Measurements from ENCODE around the gene ZNF862. TPM values are rescaled to one million over a fixed set of nuclear protein-coding genes. Genes with fewer than 3 reads are reported as not detected.

The ZNF862 gene
- total and polyA plus RNA-seq, 2 of the 8 experiments (the other 6 are each of a cell fraction or from before 2014, with no cell fraction given), result 1.8 to 3.9 TPM

- Histone ChIP-seq H2BK120ac (replicated peaks; ENCODE audit: low read depth, low read length) (no peak overlapping the region), H3K27ac (ENCODE audit: low read depth, low read length) (no peak overlapping the region), H2AK5ac (ENCODE audit: low read depth, low read length) (no peak overlapping the region), H3K79me2 (ENCODE audit: control insufficient read depth in 1 of 2, insufficient read depth in 2 of 2, low read length in 2 of 2) (no peaks in the 10 kb centered on the region), H2BK5ac (ENCODE audit: low read depth, low read length) (no peak overlapping the region), H4K5ac (ENCODE audit: insufficient read length, low read depth, low read length) (no peak overlapping the region), H3K9me3 (ENCODE audit: insufficient read depth in 2 of 2, low read depth in 1 of 2, low read length in 1 of 2) (no peaks in the 10 kb centered on the region), H2AFZ (ENCODE audit: low read length) (no peak overlapping the region), H4K8ac (ENCODE audit: extremely low read depth, insufficient read depth, low read length) (no peak overlapping the region), H3K23ac (ENCODE audit: insufficient read length) (no peak overlapping the region), H3K56ac (replicated peaks; ENCODE audit: insufficient read length, low read depth, low read length) (no peak overlapping the region), H2BK12ac (ENCODE audit: low read depth, low read length) (no peak overlapping the region), H4K20me1 (replicated peaks in 1 of 2; ENCODE audit: control insufficient read depth in 1 of 2, insufficient read depth in 2 of 2, low read length in 2 of 2) (peaks cover 0 to 1% of the 10 kb centered on the region in 2 experiments), H3K23me2 (ENCODE audit: low read depth, low read length) (no peaks in the 10 kb centered on the region), H3K79me1 (ENCODE audit: low read depth, low read length) (no peaks in the 10 kb centered on the region), H4K91ac (replicated peaks; ENCODE audit: insufficient read length, low read length) (no peak overlapping the region), H3K27me3 (replicated peaks in 1 of 4; ENCODE audit: control insufficient read depth in 3 of 4, extremely low read depth in 1 of 4, insufficient read depth in 3 of 4, low read length in 3 of 4) (no peaks in the 10 kb centered on the region), H3K4me3 (ENCODE audit: extremely low read depth in 1 of 4, insufficient read depth in 2 of 4, low read depth in 3 of 4, low read length in 4 of 4) (no peak overlapping the region), H3K14ac (ENCODE audit: insufficient read length) (no peak overlapping the region), H3K4me1 (replicated peaks in 1 of 4; ENCODE audit: control insufficient read depth in 3 of 4, insufficient read depth in 4 of 4, low read length in 3 of 4) (peaks cover 5 to 9% (median 5%) of the 10 kb centered on the region in 4 experiments; a peak in 6 of 7 replicates), H3K9ac (replicated peaks in 1 of 4; ENCODE audit: extremely low read depth in 1 of 4, low read depth in 3 of 4, low read length in 3 of 4) (no peak overlapping the region), H3K4me2 (ENCODE audit: insufficient read depth in 1 of 2, low read depth in 2 of 2, low read length in 2 of 2) (no peak overlapping the region), H2BK20ac (ENCODE audit: low read length) (no peak overlapping the region), H3K18ac (ENCODE audit: extremely low read depth, low read length) (no peak overlapping the region), H3K4ac (replicated peaks; ENCODE audit: insufficient read length, low read depth, low read length) (no peak overlapping the region), H3K36me3 (ENCODE audit: control insufficient read depth in 2 of 4, insufficient read depth in 4 of 4, low read length in 3 of 4) (no peaks in the 10 kb centered on the region; a peak in 1 of 8 replicates), H2BK15ac (ENCODE audit: low read length) (no peak overlapping the region)
- CTCF ChIA-PET (ENCODE audit: partially characterized antibody), result interaction anchor here (0.8 to 7.0 kb wide), 4 partner anchors 25 to 127 kb away, joined by 3 to 68 read pairs (median 4); no protein-coding TSS in a partner anchor
- TF ChIP-seq HDAC6 (IDR thresholded peaks at IDR 0.05; ENCODE audit: low read depth, low read length), result no peak
- no peak for TF ChIP-seq CEBPB (IDR thresholded peaks at IDR 0.05; ENCODE audit: low read depth, low read length)
- no peak for TF ChIP-seq ATF2 (IDR thresholded peaks at IDR 0.05; ENCODE audit: low read length)
- no peak for TF ChIP-seq EGR1 (IDR thresholded peaks at IDR 0.05; ENCODE audit: borderline replicate concordance, low read depth, low read length)
- no peak for TF ChIP-seq YY1 (IDR thresholded peaks at IDR 0.05; ENCODE audit: low read depth, low read length)
- no peak for TF ChIP-seq POLR2AphosphoS5 (IDR thresholded peaks at IDR 0.05; ENCODE audit: low read depth, low read length)
- TF ChIP-seq SRF (IDR thresholded peaks at IDR 0.05; ENCODE audit: low read depth, low read length), result no peak
- TF ChIP-seq TEAD4 (IDR thresholded peaks at IDR 0.05; ENCODE audit: low read depth, low read length), result no peak
- no peak for TF ChIP-seq CTBP2 (IDR thresholded peaks at IDR 0.05; ENCODE audit: borderline replicate concordance, insufficient read depth, insufficient read length, low read length)
- no peak for TF ChIP-seq JUND (IDR thresholded peaks at IDR 0.05; ENCODE audit: low read length)
- TF ChIP-seq CHD1 (IDR thresholded peaks at IDR 0.05; ENCODE audit: low read depth, low read length), result no peak
- TF ChIP-seq POLR2A (IDR thresholded peaks at IDR 0.05; ENCODE audit: control extremely low read depth in 1 of 2, low read depth in 2 of 2, low read length in 2 of 2), result no peak
- no peak for TF ChIP-seq GABPA (IDR thresholded peaks at IDR 0.05; ENCODE audit: borderline replicate concordance, insufficient read depth, low read length)
- TF ChIP-seq SP4 (IDR thresholded peaks at IDR 0.05; ENCODE audit: low read length), result no peak
- WGBS, 2 experiments (ENCODE audit: extremely low coverage in 1 of 2, insufficient coverage in 1 of 2, insufficient read length in 1 of 2, insufficient replicate concordance in 2 of 2, low coverage in 1 of 2, low lambda C conversion rate in 2 of 2, missing lambda C conversion rate in 1 of 2), result 93% methylated on average over 4 of the region's 4 CpGs; no CpG with 5 or more reads in 1 of the 2 experiments
- FAIRE-seq (no peak), DNase-seq (ENCODE audit: low read depth in 1 of 2, low spot score in 2 of 2) (no peak)
- POLR2A ChIA-PET (ENCODE audit: partially characterized antibody), result interaction anchor here (1.4 kb wide), 1 partner anchor 11 kb away, joined by 5 read pairs; no protein-coding TSS in a partner anchor
Observed at GRCh38 chr7:149886018-149886415, 47.8 kb downstream of the ZNF862 start.
